Activated T-helper 1 cell treated with anti-CD3 and anti-CD28 coated beads, Interleukin-2, amount 50 U/mL, for 16 hours (primary cell): ENCODE measurements around the gene VEPH1.

ENCODE experiments used
- DNase-seq, 2 donors: peaks; one replicate each; pipeline ENCODE4 v3.0.0-alpha.2; 2020; ENCODE audit warnings: low read depth in 1 of 2, low spot score in 1 of 2

VEPH1 gene

DNA sequence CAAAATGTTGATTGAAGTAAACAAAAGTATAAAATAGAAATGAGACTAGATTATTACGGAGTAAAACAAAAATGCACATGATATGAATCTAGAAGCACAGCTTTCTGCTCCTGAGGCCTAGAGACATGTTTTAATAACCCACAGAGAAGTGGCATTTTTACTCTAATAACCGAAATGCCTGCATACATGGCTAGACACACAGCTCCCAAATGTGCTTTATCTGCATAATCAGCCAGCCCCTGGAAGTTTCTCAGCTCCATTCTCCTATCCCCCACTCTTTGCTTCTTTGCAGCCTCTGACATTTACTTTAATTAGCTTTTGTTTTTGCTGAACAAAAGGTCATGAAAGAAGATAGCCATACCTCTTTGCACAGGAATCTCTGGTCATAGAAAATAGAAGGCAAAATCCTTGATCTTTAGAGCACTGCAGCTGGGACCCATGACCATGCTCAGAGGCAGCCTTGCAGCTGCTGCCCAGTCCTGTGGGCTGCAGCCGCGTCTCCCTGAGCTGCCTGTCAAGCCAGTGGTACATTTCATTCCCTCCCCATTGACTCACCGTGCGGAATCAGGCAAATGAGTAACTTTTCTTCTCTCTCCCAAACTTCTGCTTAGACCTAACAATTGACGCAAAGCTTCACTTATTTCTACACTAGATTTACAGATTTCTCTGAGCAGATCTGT, at the start of gene VEPH1:
TSS of gene VEPH1 (minus strand) at position 501 of the 680 bp plus-strand sequence. CDS start 8,067 bp downstream, outside the sequence.
- DNase-seq, result no peak

DNA sequence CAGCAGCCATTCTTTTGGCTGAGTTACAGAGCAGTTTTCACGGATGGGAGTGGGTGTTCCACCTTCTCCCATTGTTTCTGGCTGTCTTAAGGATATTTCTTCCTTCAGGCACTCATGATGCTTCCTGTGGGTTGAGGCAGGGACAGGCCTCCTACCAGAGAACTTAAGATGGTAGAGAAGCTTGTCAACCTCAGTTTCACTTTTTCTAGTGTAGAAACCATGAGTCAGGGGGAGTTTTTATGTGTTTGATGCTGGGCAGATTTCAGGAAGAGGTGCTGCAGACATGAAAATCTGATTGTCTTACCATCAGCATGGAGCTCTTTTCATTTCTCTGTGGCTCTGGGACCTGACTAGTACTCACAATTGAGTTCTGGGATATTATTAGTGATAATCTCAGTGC, 48.7 kb upstream of the VEPH1 start:
- no peak for DNase-seq

DNA sequence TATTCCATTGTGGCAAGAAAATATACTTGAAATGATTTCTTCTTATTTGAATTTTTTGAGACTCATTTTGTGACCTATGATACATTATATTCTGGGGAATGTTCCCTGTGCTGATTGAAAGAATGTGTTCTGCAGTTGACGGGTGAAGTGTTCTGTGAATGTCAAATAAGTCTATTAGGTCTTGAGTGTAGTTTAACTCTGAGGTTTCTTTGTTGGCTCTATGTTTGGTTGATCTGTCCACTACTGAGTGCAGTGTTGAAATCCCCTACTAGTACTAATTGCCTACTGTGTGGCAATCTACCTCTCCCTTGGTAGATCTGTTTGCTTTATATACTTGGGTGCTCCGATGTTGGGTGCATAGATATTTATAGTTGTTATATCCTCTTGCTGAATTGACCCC, 46.3 kb upstream of the VEPH1 start:
- no peak for DNase-seq

DNA sequence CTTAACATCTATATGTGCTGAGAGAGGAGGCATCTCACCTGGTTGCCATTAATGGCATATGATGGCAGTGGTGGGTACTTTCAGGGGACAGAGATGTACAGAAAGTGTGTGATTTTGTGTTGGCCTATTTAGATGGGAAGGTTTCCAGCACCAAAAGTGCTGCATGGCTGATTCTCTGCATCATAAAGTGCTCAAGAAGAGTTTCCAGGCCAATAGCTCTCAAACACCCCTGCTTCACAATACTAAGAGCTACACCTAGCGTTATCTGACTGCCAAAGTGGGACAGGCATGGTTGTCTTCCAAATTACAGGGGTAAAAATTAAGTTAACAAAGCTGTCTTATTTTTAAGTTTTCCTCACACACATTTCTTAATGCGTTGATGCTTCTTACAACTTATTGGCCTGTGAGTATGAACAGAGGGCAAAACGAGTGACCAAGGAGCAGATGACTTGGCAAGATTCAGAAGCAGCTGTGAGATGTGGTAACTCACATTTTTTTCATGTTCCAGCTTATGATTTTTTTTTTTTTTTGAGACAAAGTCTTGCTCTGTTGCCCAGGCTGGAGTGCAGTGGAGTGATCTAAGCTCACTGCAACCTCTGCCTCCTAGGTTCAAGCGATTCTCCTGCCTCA, 41.4 kb upstream of the VEPH1 start:
- DNase-seq, result no peak

DNA sequence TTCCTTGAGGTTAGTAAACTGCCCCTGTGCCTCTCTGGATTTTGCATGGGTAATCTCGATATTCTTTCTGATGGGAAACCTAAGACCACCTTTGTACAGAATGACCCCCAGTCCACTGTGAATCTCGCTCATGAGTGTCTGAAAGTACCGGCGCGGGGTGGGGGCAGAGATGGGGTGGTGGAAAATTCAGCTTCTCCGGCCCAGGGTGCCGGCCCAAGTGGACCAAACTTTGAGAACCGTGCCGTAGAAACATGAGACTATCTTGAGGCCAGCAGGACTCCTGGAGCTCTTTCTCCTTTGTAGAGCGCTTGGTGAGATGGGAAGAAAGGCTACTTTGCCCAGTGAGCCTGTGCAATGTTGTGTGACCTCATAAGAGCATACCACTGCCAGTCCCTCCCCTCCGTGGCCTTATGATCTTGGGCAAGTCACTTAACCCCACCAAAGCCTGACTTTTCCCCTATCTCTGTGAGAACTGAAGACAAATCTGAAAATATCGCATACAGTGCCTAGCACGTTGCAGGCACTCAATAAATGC, 40.4 kb upstream of the VEPH1 start:
- DNase-seq, result no peak

DNA sequence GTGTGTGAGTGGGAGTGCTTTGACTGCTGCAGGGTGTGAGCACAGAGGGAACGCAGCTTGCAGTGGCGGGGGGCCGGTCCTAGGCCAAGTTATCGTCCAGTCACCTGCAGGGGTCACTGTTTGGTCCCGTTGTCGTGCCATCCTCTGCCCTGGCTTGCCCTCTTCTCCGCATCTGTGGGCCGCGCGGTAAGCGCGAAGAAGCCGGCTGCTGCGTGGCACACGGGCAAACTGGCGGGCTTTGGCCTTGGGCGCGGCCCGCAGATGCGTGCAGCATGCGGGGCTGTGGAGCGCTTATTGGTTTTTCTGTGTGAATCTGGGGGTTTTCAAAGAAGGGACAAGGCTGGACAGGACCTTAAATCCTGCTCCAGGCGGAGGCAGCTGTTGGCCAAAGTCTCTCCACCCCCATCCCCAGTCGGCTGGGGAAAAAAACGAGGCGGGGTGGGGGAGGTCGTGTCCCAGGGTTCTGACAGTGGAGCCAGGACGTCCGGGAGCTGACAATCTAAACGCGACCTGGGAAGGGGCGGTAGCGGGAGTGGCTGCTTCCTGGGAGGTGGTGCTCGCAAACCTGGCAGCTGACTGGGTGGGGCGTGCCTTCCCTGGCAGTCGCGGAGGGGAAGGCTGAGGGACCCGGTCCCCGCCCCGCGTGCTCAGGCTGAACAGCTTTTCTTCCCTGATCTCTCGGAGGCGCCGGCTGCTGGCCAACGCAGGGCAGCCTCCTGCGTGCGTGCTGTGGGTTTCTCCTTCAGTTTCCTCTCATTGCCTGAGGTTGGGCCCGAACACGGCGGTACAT, 39.7 kb upstream of the VEPH1 start:
- no peak for DNase-seq

DNA sequence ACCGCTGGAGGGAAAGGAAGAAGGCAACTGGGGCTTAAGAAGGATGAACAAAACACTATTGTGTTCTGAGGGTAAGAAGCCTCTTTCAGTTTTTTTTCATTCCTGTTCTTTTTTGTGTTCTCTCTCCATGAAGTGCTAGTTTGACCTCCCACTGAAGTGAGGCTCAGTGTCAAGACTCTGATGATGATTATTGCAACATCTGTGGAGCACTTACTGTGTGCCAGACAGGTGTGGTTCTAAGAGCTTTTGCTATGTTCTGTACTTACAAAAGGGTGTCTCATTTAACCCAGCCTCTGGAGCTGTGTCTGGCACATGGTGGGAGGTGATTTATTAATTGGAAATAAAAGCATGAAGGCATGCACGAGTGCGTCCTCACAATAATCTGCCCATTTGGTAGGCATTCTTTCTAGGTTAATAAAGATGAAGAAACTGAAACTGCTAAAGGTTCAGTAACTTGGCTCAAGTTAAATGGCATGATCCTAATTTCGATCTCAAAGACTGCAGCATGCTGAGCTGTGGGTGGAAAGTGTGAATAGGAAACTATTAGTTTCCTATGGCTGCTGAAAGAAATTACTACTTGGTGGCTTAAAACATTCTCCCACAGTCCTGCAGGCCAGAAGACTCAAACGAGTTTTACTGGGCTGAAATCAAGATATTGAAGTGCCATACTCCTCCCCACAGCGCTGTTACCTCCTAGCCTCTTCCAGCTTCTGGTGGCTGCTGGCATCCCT, 38.5 kb upstream of the VEPH1 start:
- DNase-seq, result no peak

DNA sequence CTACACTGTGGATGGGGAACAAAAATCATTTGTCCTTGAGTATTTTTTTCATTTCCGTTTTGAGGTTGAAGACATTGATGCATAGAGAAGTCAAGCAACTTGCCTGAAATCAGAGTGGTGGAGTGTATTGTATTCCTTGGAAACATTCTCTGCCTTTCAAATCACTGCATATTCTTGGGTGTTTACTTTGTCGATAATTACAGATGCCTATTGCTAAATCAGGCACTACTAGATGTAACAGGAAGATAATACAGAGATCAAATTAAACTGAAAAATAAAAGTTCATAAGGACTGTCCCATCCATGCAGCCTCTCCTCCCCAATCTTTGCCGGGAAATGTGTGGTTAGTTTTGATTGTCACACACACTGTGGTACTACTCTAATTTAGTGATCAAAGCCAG, 37.4 kb upstream of the VEPH1 start:
- no peak for DNase-seq

DNA sequence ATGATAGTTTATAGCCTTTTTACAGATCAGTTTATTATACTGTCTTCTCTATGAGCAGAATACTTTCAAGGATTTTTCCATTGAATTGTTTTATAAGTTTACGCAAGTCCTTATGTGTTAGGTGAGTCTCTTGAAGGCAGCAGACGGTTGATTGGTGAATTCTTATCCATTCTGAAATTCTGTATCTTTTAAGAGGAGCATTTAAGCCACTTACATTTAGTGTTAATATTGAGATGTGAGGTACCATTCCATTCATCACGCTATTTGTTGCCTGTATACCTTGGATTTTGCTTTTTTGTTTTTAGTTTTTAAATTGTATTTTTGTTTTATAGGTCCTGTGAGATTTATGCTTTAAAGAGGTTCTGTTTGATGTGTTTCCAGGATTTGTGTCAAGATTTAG, 32.5 kb upstream of the VEPH1 start:
- DNase-seq, result no peak

DNA sequence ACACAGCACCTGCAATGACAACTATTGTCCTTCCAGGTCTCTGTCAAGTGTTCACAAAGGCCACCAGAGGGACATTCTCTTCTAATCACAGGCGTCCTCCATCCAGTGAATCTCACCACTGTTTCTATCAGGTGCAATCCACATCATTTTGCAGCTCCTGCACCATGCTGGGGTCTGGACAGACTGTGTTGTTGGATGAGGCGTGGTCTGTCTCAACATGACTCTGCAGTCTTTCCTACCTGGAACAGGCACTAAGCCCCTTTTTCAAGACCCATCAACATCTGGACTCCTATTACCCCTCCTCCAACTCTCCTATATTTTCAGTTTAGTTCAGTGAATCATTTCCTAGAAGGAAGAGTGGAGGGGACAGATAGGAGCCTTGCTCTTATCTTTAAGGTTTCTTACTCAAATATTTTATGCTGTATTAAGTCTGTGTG, 31.5 kb upstream of the VEPH1 start:
- DNase-seq, result no peak

DNA sequence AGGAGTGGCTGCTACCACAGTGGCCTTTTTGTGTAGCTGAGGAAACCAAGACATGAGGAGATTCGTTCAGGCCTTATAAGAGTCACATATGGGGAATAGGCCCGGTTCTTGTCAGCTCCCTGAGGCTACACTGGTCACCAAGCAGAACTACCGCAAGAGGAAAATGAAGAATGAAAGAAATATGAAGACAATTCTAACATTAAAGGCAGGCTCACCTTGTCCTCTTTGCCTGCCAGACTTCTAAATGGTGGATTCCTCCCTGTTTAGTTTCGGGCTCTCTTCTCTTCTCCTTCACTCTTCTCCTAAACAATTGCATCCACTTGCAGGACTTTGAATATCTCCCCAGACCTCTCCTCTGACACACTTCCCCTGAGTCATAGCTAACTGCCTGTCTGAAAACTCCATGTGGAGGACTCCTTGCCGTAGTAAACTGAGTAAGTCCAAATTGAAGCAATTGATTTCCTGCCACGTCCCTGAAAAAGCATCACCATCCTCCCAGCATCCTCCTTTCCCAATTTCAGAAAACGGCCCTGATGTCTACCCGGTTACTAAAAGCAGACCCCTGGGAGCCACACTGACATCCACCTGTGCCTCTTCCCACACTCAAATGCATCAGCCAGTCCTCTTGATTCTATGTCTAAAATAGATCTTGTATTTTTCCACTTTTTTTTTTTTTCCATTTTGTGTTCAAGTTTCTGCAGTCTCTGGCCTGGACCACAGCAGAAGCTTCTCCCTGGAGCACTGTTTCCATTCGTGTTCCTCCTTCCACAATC, 30.3 kb upstream of the VEPH1 start:
- DNase-seq, result no peak

DNA sequence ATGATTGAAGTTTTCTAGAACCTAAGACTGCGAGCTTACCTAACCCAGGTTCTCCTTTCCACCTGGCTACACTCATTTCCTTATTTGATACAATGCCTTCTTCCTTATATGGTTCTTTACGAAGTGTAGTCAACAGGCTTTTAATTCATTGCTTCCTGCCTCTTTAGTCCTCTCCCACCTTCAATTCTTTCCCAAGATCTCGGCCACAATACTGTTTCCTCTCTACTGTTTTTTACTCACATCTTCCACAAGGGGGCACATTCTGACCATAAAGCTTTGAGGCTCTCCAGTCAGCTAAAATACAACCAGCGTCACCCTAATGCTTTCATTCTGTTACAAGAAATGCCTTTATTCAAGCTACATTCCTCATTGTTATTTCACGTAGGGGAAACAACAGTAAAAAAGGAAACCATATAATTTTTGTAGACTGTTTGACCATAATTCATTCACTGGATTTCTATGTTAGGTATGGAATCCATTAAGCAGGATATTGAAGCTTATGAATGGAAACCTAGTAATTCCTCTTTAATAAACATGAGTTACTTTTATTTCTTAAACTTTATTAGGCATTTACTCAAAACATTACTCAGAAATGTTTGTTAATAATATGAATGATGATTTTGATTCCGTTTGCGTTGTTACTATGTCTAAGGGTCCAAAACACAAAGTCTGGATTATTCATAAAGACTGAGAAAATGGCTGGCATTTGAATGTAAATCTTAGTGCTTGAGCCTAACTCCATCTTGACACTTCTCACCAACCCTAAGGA, 29.5 kb upstream of the VEPH1 start:
- no peak for DNase-seq

DNA sequence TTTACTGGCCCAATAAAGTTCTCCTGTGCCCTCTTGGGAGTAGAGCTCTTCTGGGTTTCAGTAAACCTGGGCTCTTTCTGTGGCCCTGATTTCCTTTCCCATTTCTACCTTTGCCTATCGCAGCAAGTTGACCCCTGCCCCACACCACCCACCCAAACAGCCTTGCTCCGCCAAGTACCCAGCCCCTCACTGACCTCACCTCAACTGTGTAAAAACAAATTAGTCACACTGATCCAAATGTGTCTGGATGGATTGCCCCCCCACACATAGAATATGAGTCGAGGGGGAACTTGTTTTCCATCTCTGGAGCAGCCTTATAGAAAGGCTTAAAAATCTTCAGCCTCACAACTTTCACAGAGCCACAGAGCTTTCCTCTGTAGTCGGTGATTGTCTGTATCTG, 28.6 kb upstream of the VEPH1 start:
- DNase-seq, result no peak

DNA sequence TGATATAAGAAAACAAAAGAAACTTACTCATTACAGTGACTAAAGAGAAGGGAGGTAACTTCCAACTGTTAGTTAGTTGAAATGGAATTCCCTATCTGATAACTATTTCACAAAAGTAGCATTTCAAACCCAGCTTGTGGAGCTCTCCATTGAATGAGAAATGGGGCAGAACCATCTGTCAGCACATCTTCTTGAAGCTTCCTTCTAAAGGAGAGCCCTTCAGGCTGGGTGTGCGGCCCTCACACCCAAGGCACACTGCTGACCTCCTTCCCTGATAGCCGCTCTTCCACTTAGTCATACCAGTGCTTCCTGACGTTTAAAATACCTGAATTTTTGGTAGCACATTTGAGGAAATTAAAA, 28.1 kb upstream of the VEPH1 start:
- no peak for DNase-seq

DNA sequence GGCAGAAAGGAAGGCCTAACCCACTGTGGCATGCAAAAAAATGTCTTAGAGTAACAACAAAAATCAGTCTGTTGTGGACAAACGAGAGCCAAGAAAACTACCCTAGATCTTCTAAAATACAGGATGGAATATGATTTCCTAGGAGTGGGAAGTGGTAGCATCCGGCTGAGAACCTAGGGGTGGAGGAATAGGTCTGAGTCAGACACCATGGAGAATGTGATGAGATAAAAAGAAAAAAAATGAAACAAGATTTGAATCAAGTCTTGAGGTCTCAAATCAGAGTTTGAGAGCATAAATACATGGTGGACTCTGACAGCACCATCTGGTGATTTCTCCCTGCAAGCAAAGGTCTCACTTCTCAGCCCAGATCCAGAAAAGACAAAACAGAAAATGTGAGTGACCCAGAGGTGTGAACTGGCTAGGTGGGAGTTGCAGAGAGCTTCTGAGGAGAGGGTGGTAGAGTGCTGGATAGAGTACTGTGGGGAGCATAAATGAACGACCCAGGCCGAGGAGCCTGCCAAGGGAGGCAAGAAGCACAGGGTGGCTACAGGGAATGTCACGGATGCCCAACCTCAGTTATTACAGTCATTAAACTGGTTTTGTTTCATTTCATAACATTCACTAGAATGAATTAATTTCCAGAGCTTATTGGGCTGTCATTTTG, 27.6 kb upstream of the VEPH1 start:
- DNase-seq, result no peak

DNA sequence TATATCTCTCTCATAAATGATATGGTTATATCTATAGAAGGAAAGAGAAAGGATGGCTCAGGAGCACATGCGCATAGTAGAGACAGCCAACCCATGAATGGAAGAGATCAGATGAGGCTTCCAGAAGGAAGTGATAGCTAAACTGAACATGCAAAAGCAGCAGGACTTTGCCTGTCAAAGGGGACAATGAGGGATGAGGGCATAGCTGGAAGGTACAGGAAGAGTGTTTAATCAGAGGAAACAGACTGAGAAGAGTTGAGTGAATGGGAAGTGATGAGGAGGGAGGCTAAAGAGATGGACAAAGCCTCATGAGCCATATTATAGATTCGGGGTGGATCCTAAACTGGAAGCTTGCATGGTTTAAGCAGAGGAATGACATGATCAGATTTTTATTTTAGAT, 26.5 kb upstream of the VEPH1 start:
- DNase-seq, result no peak

DNA sequence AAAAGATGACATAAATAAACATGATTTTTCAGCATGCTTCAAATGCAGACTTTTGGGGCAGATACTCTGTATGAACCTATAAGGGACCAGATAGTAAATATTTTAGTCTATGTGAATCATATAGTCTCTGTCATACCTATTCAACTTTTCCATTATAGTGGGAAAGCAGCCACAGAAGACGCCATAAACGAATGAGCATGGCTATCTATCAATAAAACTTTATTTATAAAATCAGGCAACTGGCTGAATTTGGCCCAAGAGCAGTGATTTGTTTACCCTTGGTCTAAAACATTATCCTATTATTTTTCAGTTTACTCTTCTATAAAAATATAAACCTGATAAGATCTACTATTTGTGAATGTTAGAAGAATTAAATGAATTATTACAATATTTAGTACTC, 25.9 kb upstream of the VEPH1 start:
- no peak for DNase-seq

DNA sequence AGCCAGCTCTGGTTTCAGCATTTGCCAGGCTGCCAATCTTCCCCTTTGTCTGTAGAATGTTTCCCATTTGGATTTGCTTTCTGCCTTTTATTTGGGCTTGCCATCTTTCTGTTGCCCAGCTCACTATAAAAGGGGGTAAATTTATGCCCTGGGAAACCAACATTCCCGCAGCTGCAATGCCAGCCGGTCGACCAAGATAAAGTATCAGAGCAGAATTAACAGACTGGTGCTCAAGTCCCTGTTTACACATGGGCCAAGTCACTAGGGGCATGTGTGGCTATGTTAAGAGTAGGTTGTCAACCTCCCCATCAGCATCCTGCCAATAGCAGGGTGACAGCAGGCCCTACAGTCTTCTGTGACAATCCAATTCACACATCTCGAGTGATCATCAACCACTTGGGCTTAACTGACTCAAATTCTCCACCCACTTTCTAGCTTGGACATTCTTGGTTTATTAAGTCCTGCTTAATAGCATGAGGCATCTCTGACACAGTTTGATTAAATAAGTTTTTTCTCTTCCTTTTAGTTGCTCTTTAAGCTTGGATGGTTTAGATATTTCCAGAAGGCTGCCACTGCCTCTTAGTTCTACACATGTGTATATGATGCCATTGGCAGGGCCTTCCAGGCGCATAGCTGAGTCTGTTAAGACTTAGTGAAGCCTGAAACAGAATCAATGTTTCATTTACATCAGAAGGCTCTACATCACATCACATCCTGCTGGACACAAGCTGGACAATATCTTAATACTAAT, 24.1 kb upstream of the VEPH1 start:
- DNase-seq, result no peak

DNA sequence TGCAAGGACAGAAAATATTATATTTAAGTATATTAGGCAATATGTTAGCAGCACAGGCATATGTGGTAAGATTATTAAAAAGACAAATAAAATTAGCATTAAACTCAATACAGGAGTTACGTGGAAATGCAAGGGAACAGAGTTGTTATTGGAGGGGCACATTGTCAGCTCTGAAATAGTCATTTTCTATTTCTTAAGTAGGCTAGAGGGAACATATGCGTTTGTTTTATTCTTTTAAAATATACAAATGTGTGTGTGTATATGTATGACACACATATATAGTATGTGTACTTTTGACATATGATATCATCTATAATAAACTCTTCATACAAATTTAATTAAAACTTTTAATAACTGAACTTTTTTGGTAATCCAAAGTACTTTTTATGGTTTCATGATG, 22.8 kb upstream of the VEPH1 start:
- no peak for DNase-seq
